ENCODE results near the gene TMEM11. TPM values are rescaled to one million over a fixed set of nuclear protein-coding genes. Genes with fewer than 3 reads are reported as not detected.

The TMEM11 gene
- total RNA-seq, 1 experiment from 2014 or later, result 39.1 TPM

DNA sequence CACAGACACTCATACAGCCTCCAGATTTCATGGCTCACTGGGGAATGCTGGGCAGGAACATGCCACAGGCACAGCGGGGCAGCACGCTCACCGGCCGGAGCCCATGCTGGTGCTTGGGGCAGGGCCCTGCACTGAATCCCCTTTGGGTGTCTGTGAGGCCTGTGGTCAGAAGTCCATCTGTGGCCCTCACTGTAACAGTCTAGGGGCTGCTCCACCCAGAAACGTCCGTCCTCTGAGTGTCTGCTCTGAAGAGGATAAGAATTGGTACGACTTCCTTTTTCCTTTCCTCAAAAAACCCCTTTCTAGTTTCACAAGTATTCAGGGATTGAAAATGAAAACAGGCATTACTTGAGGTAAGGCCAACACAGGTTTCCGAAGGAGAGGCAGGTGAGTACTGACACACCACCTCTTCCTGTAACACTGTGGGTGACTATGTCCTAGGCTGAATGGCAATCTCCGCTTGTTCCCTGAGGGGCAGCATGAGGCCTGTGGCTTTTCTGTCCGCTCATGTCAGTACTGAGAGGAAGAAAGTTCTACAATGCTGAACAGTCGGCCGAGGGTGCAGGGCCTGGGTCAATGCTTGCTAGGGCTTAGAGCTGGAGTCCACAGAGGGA is 42.5 kb downstream of the TMEM11 start:
- peaks cover 5% of the 10 kb centered on the region for H3K36me3 Mint-ChIP-seq (ENCODE audit: insufficient read depth, unreplicated experiment)
- no peak for DNase-seq
- TF ChIP-seq, protein P1, sequence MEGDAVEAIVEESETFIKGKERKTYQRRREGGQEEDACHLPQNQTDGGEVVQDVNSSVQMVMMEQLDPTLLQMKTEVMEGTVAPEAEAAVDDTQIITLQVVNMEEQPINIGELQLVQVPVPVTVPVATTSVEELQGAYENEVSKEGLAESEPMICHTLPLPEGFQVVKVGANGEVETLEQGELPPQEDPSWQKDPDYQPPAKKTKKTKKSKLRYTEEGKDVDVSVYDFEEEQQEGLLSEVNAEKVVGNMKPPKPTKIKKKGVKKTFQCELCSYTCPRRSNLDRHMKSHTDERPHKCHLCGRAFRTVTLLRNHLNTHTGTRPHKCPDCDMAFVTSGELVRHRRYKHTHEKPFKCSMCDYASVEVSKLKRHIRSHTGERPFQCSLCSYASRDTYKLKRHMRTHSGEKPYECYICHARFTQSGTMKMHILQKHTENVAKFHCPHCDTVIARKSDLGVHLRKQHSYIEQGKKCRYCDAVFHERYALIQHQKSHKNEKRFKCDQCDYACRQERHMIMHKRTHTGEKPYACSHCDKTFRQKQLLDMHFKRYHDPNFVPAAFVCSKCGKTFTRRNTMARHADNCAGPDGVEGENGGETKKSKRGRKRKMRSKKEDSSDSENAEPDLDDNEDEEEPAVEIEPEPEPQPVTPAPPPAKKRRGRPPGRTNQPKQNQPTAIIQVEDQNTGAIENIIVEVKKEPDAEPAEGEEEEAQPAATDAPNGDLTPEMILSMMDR (IDR thresholded peaks at IDR 0.05; ENCODE audit: insufficient read depth in 1 of 2, low read depth in 1 of 2, low read length in 1 of 2, severe bottlenecking in 1 of 2, unreplicated experiment in 1 of 2), result no peak
- BruUV-seq (replicated peaks), result no TSS peak
- Histone ChIP-seq H3K4me3 (ENCODE audit: low read depth, low read length) (no peak overlapping the region), H3K4me1 (no peaks in the 10 kb centered on the region), H3K27me3 (replicated peaks; ENCODE audit: control insufficient read depth, insufficient read depth, low read length) (no peaks in the 10 kb centered on the region), H3K9me3 (no peaks in the 10 kb centered on the region), H3K36me3 (ENCODE audit: control insufficient read depth, insufficient read depth, low read length) (no peaks in the 10 kb centered on the region; the same call in 1 of the 2 replicates)
- H3K4me1 Mint-ChIP-seq (ENCODE audit: low read depth, unreplicated experiment), result no peaks in the 10 kb centered on the region
- intact Hi-C loops (cut with micrococcal nuclease; ENCODE audit: unreplicated experiment), result no loop called here
- CTCF ChIA-PET, result no interaction called here
- no peak overlapping the region for H3K4me3 Mint-ChIP-seq (ENCODE audit: unreplicated experiment)
- no peaks in the 10 kb centered on the region for H3K27me3 Mint-ChIP-seq (ENCODE audit: insufficient read depth, unreplicated experiment)
- no peak overlapping the region for H3K27ac Mint-ChIP-seq (ENCODE audit: unreplicated experiment)
- no peaks in the 10 kb centered on the region for H3K9me3 Mint-ChIP-seq (ENCODE audit: unreplicated experiment)
- POLR2A ChIA-PET, result no interaction called here

DNA sequence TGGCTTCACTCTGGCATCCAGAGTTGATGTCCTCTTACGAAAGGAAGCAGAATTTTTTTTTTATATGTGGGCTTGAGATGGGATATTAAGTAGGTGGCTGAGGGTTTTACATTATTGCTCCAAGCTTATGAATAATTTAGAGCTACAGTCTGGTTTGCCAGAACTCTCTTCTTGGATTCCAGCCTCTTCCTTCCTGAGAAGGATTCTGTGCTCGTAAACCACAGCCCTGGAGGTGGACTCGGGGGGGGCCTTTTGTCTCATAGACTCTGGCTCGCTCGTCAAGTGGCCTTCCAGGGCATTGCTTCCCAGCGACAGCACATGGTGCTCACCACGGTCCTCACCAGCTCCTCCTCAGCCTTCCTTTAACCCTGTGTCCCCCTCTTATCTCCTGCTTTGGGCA is 43.2 kb downstream of the TMEM11 start:
- H3K27ac Mint-ChIP-seq (ENCODE audit: unreplicated experiment), result no peak overlapping the region
- intact Hi-C loops (cut with micrococcal nuclease; ENCODE audit: unreplicated experiment), result no loop called here
- peaks cover 5% of the 10 kb centered on the region for H3K36me3 Mint-ChIP-seq (ENCODE audit: insufficient read depth, unreplicated experiment)
- Histone ChIP-seq H3K4me1 (no peaks in the 10 kb centered on the region), H3K9me3 (no peaks in the 10 kb centered on the region), H3K27me3 (replicated peaks; ENCODE audit: control insufficient read depth, insufficient read depth, low read length) (no peaks in the 10 kb centered on the region), H3K36me3 (ENCODE audit: control insufficient read depth, insufficient read depth, low read length) (no peaks in the 10 kb centered on the region; the same call in 1 of the 2 replicates), H3K4me3 (ENCODE audit: low read depth, low read length) (no peak overlapping the region)
- POLR2A ChIA-PET, result no interaction called here
- H3K4me3 Mint-ChIP-seq (ENCODE audit: unreplicated experiment), result no peak overlapping the region
- H3K4me1 Mint-ChIP-seq (ENCODE audit: low read depth, unreplicated experiment), result no peaks in the 10 kb centered on the region
- no TSS peak for BruUV-seq (replicated peaks)
- CTCF ChIA-PET, result no interaction called here
- no peak for DNase-seq
- no peaks in the 10 kb centered on the region for H3K27me3 Mint-ChIP-seq (ENCODE audit: insufficient read depth, unreplicated experiment)
- TF ChIP-seq, protein P1 (IDR thresholded peaks at IDR 0.05; ENCODE audit: insufficient read depth in 1 of 2, low read depth in 1 of 2, low read length in 1 of 2, severe bottlenecking in 1 of 2, unreplicated experiment in 1 of 2), result no peak
- H3K9me3 Mint-ChIP-seq (ENCODE audit: unreplicated experiment), result no peaks in the 10 kb centered on the region

DNA sequence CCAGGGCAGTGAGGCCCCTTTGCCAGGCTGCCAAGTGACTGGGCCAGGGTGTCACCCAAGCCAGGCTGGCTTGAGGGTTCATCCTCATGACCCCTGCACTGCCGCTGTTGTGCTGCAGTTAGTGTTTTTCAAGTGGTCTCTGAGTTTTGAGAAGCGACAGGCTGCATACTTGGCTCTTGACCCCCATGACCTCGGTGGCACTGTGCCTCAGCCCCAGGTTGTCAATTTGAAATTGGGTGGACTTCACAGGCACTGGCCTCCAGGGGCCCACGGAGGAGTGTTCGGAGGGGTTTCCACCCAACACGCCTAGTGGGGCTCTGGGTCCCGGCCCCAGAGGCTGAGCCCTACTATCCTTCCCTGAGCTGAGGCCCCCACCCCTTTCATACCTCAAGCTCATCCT is 44.5 kb downstream of the TMEM11 start:
- Histone ChIP-seq H3K36me3 (ENCODE audit: control insufficient read depth, insufficient read depth, low read length) (no peaks in the 10 kb centered on the region; the same call in 1 of the 2 replicates), H3K9me3 (no peaks in the 10 kb centered on the region), H3K4me3 (ENCODE audit: low read depth, low read length) (no peak overlapping the region), H3K27me3 (replicated peaks; ENCODE audit: control insufficient read depth, insufficient read depth, low read length) (no peaks in the 10 kb centered on the region), H3K4me1 (no peaks in the 10 kb centered on the region)
- POLR2A ChIA-PET, result no interaction called here
- no peaks in the 10 kb centered on the region for H3K9me3 Mint-ChIP-seq (ENCODE audit: unreplicated experiment)
- H3K27me3 Mint-ChIP-seq (ENCODE audit: insufficient read depth, unreplicated experiment), result no peaks in the 10 kb centered on the region
- H3K27ac Mint-ChIP-seq (ENCODE audit: unreplicated experiment), result no peak overlapping the region
- H3K36me3 Mint-ChIP-seq (ENCODE audit: insufficient read depth, unreplicated experiment), result peaks cover 5% of the 10 kb centered on the region
- BruUV-seq (replicated peaks), result no TSS peak
- TF ChIP-seq, protein P1 (IDR thresholded peaks at IDR 0.05; ENCODE audit: insufficient read depth in 1 of 2, low read depth in 1 of 2, low read length in 1 of 2, severe bottlenecking in 1 of 2, unreplicated experiment in 1 of 2), result no peak
- DNase-seq, result no peak
- CTCF ChIA-PET, result no interaction called here
- no peaks in the 10 kb centered on the region for H3K4me1 Mint-ChIP-seq (ENCODE audit: low read depth, unreplicated experiment)
- no peak overlapping the region for H3K4me3 Mint-ChIP-seq (ENCODE audit: unreplicated experiment)
- intact Hi-C loops (cut with micrococcal nuclease; ENCODE audit: unreplicated experiment), result no loop called here
